ENCODE data around the gene IL37. TPM values are rescaled to one million over a fixed set of nuclear protein-coding genes. Genes with fewer than 3 reads are reported as not detected.
A peak's percentile ranks its signal among the peaks of the same experiment; 100 is the strongest.
"Not testable (repeated sequence)": the region's sequence is repeated elsewhere in the genome, so short reads cannot be mapped to it uniquely, and the experiment has no call there.

The IL37 gene
- total RNA-seq, 2 experiments from 2014 or later = not detected

GRCh38 chr2:112897624-112897978, 13.4 kb upstream of the IL37 start:
- H3K9me3 Mint-ChIP-seq = no peaks in the 10 kb centered on the region
- no peaks in the 10 kb centered on the region for H3K4me1 Mint-ChIP-seq (ENCODE audit: low read depth)
- no peak for DNase-seq
- no peaks in the 10 kb centered on the region for H3K27me3 Mint-ChIP-seq (ENCODE audit: low read depth)
- intact Hi-C loops (cut with micrococcal nuclease) = no loop called here
- H3K36me3 Mint-ChIP-seq (ENCODE audit: low read depth) = no peaks in the 10 kb centered on the region
- H3K27ac Mint-ChIP-seq = no peak overlapping the region
- H3K4me3 Mint-ChIP-seq = no peak overlapping the region
- CTCF ChIA-PET = interaction anchor here (0.7 kb wide), 1 partner anchor 298 kb away, joined by 5 read pairs; no protein-coding TSS in a partner anchor

DNA sequence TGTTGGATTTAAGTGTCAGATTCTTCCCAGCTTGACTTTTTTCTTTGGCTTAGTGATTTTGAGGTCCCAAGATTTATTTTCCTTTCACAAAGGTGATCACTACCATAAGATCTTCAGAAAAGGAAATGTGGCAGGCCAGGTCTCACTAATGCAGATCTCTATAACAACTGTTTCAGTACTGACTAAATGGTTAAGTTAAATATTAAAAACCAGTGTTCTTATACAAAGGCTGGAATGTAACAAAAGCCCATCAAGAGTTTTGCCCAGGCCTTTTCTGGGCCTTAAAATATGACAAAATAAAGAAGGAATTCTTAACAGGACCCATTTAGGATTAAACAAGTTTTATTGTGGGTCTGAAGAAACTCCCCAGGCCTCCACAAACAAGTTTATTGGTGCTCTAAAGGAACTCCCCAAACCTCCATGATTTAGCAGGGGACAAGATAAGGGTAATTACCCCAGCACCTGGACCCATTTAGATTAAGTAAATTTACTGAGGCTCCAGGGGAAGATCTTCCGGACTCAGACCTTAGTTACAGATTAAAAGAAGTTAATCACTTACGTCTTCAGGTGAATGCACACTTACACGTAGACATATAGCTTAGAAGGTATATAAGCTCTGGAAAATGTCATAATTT, 9.4 kb upstream of the IL37 start:
- DNase-seq; H3K9me3 Mint-ChIP-seq; H3K4me3 Mint-ChIP-seq; intact Hi-C loops (cut with micrococcal nuclease); H3K4me1 Mint-ChIP-seq (ENCODE audit: low read depth); H3K27ac Mint-ChIP-seq; H3K36me3 Mint-ChIP-seq (ENCODE audit: low read depth); H3K27me3 Mint-ChIP-seq (ENCODE audit: low read depth): not testable (repeated sequence)
- CTCF ChIA-PET = interaction anchor here (1.6 to 1.8 kb wide), 2 partner anchors 40 to 57 kb away, joined by 6 read pairs; no protein-coding TSS in a partner anchor

- no peak for DNase-seq
- H3K4me3 Mint-ChIP-seq = no peak overlapping the region
- CTCF ChIA-PET = interaction anchor here (0.6 to 1.8 kb wide), 9 partner anchors 12 to 235 kb away, joined by 3 to 12 read pairs (median 3); no protein-coding TSS in a partner anchor
- H3K36me3 Mint-ChIP-seq (ENCODE audit: low read depth) = no peaks in the 10 kb centered on the region
- no peaks in the 10 kb centered on the region for H3K27me3 Mint-ChIP-seq (ENCODE audit: low read depth)
- no peaks in the 10 kb centered on the region for H3K9me3 Mint-ChIP-seq
- no peaks in the 10 kb centered on the region for H3K4me1 Mint-ChIP-seq (ENCODE audit: low read depth)
- no peak overlapping the region for H3K27ac Mint-ChIP-seq
- intact Hi-C loops (cut with micrococcal nuclease) = no loop called here
These were observed 8.1 kb upstream of the IL37 start for GRCh38 chr2:112902816-112903215.

GRCh38 chr2:112904883-112905282, 6.1 kb upstream of the IL37 start:
- intact Hi-C loops (cut with micrococcal nuclease) = no loop called here

DNA sequence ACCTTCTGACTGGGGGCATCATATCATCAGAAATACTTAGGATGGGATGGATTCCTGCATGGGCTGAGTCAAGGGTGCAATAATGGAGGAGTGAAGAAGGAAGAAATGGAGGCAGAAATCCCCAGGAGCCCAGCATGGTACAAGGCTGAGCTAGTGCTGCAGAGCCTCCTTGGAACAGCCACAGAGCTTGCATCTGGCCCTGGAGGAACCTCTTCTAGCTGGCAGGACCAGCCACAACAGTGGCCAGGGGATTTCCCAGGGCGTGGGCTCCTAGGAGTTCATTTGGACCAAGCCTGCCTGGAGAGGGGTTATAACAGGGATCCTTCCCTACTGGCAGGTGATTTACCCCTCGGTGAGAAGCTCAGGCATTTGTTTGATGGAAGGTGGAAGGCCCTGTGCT, 4.7 kb upstream of the IL37 start:
- DNase-seq = no peak
- no peaks in the 10 kb centered on the region for H3K9me3 Mint-ChIP-seq

More at GRCh38 chr2:112904883-112905282, 6.1 kb upstream of the IL37 start:
- CTCF ChIA-PET = interaction anchor here (1.2 kb wide), 1 partner anchor 37 kb away, joined by 3 read pairs; no protein-coding TSS in a partner anchor
- no peaks in the 10 kb centered on the region for H3K27me3 Mint-ChIP-seq (ENCODE audit: low read depth)
- no peak overlapping the region for H3K4me3 Mint-ChIP-seq
- H3K27ac Mint-ChIP-seq = no peak overlapping the region
- no peak for DNase-seq
- no peaks in the 10 kb centered on the region for H3K9me3 Mint-ChIP-seq
- H3K36me3 Mint-ChIP-seq (ENCODE audit: low read depth) = no peaks in the 10 kb centered on the region
- H3K4me1 Mint-ChIP-seq (ENCODE audit: low read depth) = no peaks in the 10 kb centered on the region

GRCh38 chr2:112907001-112907949, 3.7 kb upstream of the IL37 start:
- DNase-seq = no peak
- Mint-ChIP-seq H3K4me3 (no peak overlapping the region), H3K9me3 (no peaks in the 10 kb centered on the region), H3K36me3 (ENCODE audit: low read depth) (no peaks in the 10 kb centered on the region), H3K27ac (no peak overlapping the region), H3K27me3 (ENCODE audit: low read depth) (no peaks in the 10 kb centered on the region), H3K4me1 (ENCODE audit: low read depth) (no peaks in the 10 kb centered on the region)
- CTCF ChIA-PET = interaction anchor here (1.7 kb wide), 1 partner anchor 22 kb away, joined by 5 read pairs; no protein-coding TSS in a partner anchor
- intact Hi-C loops (cut with micrococcal nuclease) = no loop called here

More for the DNA sequence above, 4.7 kb upstream of the IL37 start:
- H3K4me3 Mint-ChIP-seq = no peak overlapping the region
- intact Hi-C loops (cut with micrococcal nuclease) = no loop called here
- no peaks in the 10 kb centered on the region for H3K27me3 Mint-ChIP-seq (ENCODE audit: low read depth)
- CTCF ChIA-PET = interaction anchor here (0.6 to 1.7 kb wide), 2 partner anchors 21 to 157 kb away, joined by 3 to 5 read pairs; no protein-coding TSS in a partner anchor
- no peak overlapping the region for H3K27ac Mint-ChIP-seq
- no peaks in the 10 kb centered on the region for H3K36me3 Mint-ChIP-seq (ENCODE audit: low read depth)
- no peaks in the 10 kb centered on the region for H3K4me1 Mint-ChIP-seq (ENCODE audit: low read depth)

DNA sequence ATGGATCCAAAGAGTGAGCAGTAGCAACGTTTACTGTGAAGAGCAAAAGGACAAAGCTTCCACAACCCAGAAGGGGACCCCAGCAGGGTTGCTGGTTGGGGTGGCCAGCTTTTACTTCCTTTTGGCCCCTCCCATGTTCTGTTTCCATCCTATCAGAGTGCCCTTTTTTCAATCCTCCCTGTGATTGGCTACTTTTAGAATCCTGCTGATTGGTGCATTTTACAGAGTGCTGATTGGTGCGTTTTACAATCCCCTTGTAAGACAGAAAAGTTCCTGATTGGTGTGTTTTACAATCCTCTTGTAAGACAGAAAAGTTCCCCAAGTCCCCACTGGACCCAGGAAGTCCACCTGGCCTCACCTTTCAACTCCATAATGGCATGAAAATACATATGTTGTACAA, 2.4 kb upstream of the IL37 start:
- DNase-seq; H3K9me3 Mint-ChIP-seq; H3K27ac Mint-ChIP-seq; intact Hi-C loops (cut with micrococcal nuclease); H3K4me3 Mint-ChIP-seq; H3K4me1 Mint-ChIP-seq (ENCODE audit: low read depth); H3K36me3 Mint-ChIP-seq (ENCODE audit: low read depth); H3K27me3 Mint-ChIP-seq (ENCODE audit: low read depth): not testable (repeated sequence)
- CTCF ChIA-PET = interaction anchor here (0.6 to 0.9 kb wide), 2 partner anchors 23 to 182 kb away, joined by 3 read pairs; no protein-coding TSS in a partner anchor

DNA sequence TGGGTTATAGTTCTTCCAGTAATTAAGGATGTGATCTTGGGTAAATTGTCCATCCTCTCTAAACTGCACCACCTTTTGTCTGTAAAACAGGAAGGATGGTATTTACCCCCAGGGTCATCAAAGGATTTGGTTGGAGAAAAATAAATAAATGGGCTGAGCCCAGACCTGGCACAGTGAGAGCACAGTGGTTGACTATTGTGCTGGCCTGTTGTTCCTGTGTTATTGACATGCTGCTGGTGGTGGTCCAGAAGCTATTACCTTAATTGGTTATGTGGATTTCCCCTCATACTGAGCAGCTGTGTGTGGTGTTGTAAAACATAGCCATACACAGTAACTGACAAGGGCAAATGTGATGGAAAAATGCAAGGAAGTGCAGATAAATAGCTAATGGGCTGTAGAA, 746 bp upstream of the IL37 start:
- CTCF ChIA-PET = no interaction called here

GRCh38 chr2:112912403-112912802, 1.4 kb downstream of the IL37 start:
- no peak for DNase-seq
- CTCF ChIA-PET = no interaction called here
- Mint-ChIP-seq H3K4me1 (ENCODE audit: low read depth) (peaks cover 14% of the 10 kb centered on the region), H3K9me3 (no peaks in the 10 kb centered on the region), H3K27me3 (ENCODE audit: low read depth) (no peaks in the 10 kb centered on the region), H3K4me3 (no peak overlapping the region), H3K36me3 (ENCODE audit: low read depth) (no peaks in the 10 kb centered on the region), H3K27ac (no peak overlapping the region)
- intact Hi-C loops (cut with micrococcal nuclease) = no loop called here

More for the DNA sequence above, 746 bp upstream of the IL37 start:
- Mint-ChIP-seq H3K36me3 (ENCODE audit: low read depth) (no peaks in the 10 kb centered on the region), H3K4me1 (ENCODE audit: low read depth) (peaks cover 3% of the 10 kb centered on the region), H3K4me3 (no peak overlapping the region), H3K27me3 (ENCODE audit: low read depth) (no peaks in the 10 kb centered on the region), H3K27ac (no peak overlapping the region), H3K9me3 (no peaks in the 10 kb centered on the region)
- intact Hi-C loops (cut with micrococcal nuclease) = no loop called here
- no peak for DNase-seq

DNA sequence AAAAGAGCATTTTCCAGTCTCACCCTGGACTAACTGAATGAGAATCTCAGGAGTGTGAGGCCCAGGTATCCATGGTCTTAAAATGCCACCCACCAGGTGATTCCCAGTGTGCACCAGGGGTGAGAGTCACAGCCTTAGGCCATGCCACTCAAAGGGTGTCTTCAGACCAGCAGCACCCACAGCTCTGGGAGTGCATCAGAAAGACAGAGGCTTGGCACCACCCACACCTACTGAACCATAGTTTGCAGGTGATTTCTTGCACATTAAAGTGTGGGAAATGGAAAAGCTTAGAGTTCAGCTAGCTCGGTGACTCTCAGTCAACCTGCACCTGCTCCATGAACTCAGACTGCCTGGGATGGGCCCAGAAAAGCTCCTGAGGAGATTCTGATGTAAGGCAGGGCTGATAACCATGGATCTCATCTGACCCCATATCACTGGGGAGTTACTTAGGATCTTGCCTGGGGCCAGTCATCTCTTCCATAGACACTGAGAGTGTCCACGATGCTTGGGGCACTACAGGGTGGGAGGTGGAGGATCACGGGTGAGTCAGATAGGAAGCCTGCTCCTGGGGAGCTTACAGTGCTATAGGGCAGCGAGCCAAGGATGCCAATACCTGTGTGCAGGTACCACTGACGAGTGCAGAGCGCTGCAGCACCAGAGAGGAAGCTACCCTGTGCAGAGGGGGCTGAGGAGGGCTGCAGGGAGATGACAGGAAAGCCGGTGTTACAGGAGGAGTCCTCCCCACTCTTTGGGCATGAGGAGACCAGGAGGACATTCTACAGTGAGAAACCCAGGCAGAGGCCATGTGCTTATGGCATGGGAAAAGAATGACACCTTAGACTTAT, 4.6 kb downstream of the IL37 start:
- Mint-ChIP-seq H3K27ac (no peak overlapping the region), H3K4me3 (no peak overlapping the region), H3K27me3 (ENCODE audit: low read depth) (no peaks in the 10 kb centered on the region), H3K4me1 (ENCODE audit: low read depth) (peaks cover 14% of the 10 kb centered on the region), H3K36me3 (ENCODE audit: low read depth) (no peaks in the 10 kb centered on the region), H3K9me3 (peaks cover 2% of the 10 kb centered on the region)
- intact Hi-C loops (cut with micrococcal nuclease) = no loop called here
- CTCF ChIA-PET = interaction anchor here (0.6 to 1.2 kb wide), 3 partner anchors 26 to 30 kb away, joined by 3 to 4 read pairs (median 3); no protein-coding TSS in a partner anchor
- DNase-seq = peak; percentile 8

DNA sequence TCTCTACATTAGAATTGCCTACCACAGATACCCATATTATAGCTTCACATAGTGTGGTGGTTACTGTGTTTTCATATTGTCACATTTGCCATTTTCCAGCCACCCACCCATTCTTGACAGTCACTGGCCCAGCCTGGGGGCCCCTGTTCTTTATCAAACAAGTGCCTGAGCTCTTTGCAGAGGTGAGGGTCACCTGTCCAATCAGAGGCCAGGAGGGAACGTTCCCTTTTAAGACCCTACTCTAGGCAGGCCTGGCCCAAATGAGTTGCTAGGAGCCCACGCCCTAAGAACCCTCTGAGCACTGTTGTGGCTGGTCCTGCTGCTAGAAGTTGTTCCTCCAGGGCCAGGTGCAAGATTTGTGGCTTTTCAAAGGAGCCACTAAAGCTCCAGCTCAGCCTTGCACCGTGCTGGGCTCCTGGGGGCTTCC, 5.2 kb downstream of the IL37 start:
- intact Hi-C loops (cut with micrococcal nuclease) = no loop called here
- peak; percentile 8 for DNase-seq
- Mint-ChIP-seq H3K4me3 (no peak overlapping the region), H3K36me3 (ENCODE audit: low read depth) (no peaks in the 10 kb centered on the region), H3K27me3 (ENCODE audit: low read depth) (no peaks in the 10 kb centered on the region), H3K4me1 (ENCODE audit: low read depth) (peaks cover 14% of the 10 kb centered on the region), H3K27ac (no peak overlapping the region), H3K9me3 (peaks cover 2% of the 10 kb centered on the region)
- CTCF ChIA-PET = interaction anchor here (1.1 to 1.2 kb wide), 2 partner anchors 26 to 30 kb away, joined by 3 to 4 read pairs; no protein-coding TSS in a partner anchor
